Activated CD4-positive, alpha-beta T cell treated with anti-CD3 and anti-CD28 coated beads for 48 hours (primary cell): ENCODE results near the gene SCYGR1.
"Not testable (repeated sequence)": the region's sequence is repeated elsewhere in the genome, so short reads cannot be mapped to it uniquely, and the experiment has no call there.

Experiments
- DNase-seq: peaks from one replicate; pipeline ENCODE4 v3.0.0-alpha.2; 2020

The SCYGR1 gene, protein sequence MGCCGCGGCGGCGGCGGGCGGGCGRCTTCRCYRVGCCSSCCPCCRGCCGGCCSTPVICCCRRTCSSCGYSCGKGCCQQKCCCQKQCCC

DNA sequence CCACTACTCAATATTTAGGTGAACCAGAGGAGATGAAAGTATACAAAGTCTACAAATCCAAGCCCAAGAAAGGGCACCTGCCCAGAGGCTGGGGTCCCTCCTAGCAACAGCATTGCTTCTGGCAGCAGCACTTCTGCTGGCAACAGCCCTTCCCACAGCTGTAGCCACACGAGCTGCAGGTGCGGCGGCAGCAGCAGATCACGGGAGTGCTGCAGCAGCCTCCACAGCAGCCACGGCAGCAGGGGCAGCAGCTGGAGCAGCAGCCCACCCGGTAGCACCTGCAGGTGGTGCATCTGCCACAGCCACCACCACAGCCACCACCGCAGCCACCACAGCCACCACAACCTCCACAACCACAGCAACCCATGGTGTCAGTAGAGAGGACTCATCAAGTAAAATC is at the start of gene SCYGR1:
Gene SCYGR1 (minus strand): TSS at position 367 of the 400 bp plus-strand sequence. CDS start 0 bp downstream, at position 367.
- DNase-seq = not testable (repeated sequence)

DNA sequence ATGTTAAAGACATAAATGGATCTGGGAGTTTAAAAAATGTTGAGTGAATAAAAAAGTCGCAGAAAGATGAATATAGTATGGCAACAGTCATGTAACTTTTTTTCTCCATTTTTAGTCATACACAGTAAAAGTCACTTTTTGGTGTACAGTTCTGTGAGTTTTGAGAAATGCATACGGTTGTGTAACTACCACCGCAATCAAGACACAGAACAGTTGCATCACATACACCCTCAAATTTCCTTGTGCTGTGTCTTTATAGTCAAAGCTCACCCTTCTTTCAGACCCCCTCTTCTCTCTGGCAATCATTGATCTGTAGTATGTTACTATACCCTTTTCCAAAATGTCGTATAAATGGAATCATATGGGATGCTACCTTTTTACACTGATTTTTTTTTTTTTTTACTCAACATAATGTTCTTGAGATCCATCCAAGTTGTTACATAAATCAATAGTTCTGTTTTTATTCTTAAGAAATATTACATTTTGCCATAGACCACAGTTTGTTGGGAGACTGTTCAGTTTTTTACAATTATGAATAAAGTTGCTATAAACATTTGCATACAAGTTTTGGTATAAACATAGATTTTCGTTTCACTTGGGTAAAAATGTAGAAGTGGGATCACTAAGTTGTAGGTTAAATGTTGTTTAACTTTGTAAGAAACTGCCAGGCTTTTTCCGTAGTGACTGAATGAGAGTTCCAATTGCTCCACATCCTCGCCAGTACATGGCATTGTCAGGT is 48.9 kb upstream of the SCYGR1 start:
- DNase-seq = no peak

DNA sequence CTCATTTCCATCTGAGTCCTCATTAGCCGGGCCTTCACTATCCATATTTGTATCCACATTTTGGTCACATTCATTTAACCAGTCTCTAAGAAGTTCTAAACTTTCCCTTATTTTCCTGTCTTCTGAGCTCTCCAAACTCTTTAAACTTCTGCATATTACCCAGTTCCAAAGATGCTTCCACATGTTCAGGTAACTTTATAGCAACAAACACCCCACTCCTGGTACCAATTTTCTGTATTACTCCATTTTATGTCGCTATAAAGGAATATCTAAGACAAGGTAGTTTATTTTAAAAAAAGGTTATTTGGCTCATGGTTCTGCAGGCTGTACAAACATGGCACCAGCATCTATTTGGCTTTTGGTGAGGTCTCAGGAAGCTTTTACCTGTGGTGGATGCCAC is 45.4 kb upstream of the SCYGR1 start:
- DNase-seq = no peak

DNA sequence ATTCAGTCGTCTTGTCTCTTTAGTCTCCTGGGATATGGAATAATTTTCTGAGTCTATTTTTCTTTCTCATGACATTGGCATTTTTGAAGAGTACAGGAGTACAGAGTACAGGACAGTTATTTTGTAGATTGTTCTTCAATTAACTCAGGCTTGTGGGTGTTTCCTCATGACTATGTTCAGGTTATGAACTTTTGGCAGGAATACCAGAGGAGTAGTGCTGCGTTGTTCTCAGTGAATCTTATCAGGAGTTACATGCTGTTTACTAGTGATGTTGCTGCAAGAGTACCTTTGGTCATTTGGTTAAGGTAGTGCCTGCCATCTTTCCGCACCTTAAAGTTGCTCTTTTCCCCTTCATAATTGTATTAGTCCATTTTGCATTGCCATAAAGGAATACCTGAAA is 42.9 kb upstream of the SCYGR1 start:
- no peak for DNase-seq

DNA sequence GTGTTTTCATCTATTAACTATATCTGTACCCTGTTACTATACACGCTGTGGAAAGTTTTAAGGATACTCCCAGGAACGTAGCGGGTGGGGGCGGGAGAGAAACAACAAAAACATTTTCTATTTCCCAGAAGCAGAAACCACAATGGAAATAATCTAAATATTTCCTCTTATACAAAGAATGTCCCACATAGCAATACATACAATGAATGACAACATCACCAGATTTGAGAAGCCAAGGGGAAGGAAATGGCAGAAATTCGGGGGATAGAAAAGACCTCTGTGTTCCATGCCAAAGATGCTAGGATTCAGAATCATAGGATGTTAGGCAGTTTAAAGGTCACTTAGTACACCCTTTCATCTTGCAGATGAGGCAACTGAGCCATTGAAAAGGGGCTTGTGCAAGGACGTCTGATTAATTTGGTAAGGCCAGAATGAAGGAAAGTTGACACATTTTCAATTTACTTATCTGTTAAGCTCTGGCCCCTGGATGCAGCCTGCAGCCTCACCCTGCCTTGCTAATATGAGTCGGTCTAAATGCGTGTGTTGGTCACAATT is 41.1 kb upstream of the SCYGR1 start:
- DNase-seq = no peak

DNA sequence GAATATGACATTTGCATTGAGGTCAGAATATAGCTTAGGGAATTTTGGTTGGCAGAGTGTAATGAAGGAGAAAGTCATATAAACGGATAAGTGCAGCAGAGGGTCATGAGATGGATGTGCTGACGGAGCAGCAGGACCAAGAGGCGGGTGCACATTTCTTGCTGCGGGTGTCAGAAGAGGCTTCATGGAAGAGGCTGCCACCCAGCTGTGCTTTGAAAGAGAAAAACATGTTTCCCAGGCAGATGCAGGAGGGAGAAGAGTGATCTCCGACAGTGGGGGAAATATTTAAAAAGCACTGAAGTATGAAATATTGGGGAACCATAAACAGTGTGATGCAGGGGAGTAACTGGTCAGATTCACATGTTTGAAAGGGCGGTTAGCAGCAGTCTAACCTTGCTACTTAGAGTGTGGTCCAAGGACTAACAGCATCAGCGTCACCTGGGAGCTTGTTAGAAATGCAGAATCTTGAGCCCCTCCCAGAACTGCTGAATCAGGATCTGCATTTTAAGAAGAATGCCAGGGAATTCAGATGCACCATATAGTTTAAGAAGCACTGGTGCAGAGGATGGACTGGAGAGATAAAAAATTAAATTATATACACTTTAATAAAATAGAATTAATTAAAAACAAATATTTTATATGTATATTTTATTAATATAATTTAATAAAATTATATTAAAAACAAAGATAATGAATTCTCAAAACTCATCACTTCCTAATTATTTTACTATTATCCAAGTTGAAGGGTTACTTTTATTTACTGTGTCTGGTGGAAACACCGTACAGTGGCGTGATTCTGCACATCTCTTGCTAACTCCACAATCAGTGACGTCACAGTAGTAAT is 36.1 kb upstream of the SCYGR1 start:
- no peak for DNase-seq

DNA sequence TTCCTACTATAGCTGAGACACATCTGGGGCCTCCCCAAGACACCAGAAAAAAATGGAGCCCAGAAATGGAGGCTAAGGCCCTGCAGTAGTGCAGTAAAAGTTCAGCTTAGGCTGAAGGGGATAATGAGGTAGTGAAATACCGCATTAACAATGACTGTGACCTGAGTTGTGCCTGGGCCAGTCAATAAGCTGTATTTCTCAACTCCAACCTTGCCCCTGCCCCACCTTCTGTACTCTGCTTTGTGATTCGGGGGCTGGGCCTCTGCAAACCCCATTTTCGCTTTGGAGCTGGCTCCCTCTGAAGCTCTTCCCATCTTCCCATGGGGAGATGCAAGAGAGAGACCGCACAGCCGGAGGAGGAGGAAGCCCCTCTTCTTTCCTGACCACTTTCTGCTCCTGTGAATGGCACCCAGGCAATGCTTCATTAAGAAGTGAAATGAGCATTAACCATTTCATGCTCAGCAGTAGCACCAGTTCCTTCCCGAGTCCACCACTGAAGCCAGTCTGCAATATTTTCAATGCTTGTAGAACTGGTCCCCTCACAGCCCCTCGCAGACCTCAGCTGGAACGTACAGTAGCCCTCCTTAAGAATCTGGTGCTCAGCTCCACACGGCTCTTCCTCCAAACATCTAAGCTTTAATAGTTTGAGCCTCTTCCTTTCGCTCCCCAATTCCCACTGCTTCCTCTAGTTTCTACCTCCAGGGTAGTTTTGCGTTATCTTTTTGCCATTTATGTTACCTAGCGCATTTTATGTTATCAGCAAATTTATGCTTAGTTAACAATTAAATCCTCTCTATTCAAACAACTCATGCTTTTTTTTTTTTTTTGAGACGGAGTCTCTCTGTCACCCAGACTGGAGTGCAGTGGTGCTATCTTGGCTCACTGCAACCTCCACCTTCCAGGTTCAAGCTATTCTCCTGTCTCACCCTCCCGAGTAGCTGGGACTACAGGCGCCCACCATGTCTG is 32.6 kb upstream of the SCYGR1 start:
- no peak for DNase-seq

DNA sequence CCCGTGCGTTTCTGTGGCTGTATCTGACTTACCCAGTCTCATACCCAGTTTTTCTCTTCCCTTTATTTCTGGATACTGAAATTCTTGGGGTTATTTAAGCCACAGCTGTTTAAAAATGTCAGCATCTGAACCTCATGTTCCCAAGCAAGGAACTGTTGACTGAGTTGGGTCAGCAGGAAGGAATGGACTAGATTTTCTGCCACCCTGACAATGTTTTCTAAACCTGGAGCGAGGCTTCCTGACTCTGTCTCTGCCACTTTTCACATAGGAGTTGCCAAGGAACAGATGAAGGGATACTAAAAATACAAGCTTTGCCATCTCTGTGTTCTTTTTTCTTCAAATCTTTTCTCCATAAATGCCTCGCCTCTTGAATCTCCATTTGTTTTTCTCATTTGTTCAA is 29.0 kb upstream of the SCYGR1 start:
- no peak for DNase-seq

DNA sequence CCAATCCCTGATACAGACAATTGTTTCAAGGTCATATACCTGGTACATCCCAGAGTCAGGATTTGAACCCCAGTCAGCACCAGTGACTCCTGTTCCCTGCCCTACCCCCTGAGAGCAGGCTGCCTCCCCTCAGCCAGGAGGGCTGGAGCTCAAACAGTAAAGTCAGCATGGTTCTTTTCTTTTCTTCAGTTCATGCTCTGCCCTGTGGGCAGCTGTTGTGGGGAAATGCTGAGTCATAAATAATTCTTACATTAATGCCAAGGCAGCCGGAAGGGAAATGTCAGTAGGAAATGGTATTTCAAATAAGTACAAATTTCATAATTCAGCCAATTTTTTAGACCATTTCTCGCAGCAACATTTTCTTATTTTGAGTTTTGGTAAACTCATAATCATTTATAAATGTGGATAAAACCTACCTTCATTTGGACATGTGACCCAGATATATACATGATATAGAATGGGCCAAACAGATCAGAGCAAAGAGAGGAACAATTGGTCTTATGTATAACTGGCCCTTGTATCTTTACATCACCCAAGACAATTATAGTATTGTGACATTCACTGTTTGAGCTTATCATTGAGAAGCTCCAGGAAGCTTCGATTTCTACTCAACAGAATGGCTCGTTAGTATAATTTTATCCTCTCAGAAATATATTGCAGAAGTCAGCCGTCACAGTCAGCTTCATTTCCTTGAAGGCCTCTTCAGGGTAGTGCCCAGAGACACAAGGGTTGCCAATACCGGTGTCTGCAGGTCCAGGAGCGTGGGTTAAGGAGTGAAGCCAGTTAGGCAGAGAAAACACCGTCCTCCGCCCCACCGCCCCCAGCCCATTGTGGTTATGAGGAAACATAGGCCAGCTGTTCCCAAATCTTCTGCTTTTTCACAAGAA is 28.0 kb upstream of the SCYGR1 start:
- DNase-seq = no peak

DNA sequence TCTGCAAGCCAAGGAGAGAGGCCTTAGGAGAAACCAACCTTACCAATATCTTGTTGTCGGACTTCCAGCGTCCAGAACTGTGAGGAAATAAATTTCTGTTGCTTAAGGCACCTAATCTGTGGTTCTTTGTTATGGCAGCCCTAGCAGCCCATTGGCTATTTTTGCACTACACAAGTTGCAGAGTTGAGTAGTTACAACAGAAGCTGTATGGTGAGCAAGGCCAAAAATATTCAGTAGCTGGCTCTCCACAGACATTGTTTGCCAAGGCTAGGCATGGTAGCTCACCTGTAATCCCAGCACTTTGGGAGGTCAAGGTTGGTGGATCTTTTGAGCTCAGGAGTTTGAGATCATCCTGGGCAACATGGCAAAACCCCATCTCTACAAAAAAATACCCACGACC is 27.1 kb upstream of the SCYGR1 start:
- DNase-seq = no peak

DNA sequence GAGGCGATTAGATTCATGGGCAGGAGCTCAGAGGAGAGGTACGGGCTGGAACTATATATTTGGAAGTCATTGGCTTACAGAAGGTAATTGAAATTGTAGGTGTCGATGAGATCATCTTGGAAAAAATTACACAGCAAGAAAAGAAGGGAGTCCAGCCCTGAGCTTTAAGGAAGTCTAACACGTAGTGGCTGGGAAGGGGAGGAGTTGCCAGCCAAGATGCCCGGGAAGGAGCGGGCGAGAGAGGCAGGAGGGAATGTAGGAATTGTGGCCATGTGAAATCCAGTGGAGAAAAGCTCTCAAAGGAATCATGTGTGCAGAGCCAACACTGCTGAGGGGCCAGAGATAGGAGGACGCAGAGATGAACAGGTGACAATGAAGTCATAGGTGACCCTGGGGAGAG is 25.6 kb upstream of the SCYGR1 start:
- no peak for DNase-seq

DNA sequence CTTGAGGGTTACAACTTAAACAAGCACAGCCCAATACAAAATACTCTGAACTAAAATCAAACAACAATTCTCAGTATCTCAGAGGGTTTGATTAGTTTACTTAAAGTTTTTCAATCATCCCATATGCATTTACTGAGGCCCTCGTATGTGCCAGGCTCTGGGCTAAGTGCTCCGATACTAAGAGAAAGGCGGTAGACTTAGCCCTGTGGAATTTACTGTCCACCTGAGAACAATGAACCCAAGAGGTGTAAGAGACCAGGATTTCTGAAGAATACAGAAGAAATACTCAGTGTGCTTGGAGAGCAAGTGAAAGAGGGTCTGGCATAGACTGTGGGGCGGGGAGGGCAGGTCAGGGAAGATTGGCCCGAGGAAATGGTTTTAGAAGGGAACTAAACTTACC is 25.1 kb upstream of the SCYGR1 start:
- DNase-seq = no peak

DNA sequence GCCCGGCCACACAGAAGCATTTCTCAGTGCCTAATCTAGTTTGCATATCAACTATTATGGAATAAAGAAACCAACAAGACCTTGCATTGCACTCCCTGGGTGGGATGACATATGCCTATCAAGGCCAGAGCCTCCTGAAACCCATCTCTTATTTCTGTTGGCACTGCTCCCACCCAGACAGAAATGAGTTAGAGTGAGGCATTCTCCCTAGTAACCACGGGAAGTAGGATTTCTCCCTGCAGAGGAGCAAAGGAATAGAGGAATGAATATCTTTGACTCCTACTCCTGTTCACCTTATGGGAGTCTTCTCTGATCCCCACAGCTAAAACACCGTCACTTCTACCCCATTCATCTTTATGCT is 24.2 kb upstream of the SCYGR1 start:
- no peak for DNase-seq

DNA sequence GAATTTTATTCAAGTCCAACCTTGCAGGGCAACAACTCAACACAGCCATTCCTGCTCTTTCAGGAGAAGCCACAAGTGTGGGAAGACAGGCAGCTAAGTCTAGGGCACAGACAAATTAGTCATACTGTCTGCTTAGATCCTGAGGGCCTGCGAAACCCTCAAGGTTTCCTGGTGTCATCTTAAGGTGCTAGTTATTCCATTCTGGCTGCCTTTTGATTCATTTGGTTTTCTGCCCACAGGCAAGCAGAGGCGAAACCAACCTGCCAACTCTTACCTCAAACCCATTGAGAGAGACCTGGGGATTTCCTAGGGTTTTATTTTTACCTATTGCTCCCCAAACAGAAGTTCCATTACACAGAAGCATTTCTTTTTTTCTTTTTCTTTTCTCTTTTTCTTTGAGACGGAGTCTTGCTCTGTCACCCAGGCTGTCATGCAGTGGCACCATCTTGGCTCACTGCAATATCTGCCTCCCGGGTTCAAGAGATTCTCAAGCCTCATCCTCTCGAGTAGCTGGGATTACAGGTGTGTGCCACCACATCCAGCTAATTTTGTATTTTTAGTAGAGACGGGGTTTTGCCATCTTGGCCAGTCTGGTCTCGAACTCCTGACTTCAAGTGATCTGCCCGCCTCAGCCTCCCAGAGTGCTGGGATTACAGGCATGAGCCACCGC is 23.7 kb upstream of the SCYGR1 start:
- peak; percentile 78 for DNase-seq

DNA sequence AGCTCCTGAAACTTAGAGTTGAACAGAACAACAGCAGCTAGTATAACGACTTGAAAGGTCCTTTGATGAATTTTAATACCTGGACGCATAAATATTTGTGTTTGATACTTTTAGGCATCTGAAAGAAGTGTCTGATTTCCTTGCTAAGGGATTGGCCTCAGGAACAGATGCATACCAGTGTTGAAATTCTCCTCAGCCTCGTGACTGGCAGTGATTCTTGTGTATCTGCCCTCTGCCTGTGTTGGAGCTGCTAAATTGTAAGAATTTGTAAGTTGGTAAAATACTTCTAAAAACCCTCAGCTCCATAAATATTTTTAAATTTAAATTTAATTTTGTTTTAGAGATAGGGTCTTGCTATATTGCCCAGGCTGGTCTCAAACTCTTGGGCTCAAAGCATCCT is 22.4 kb upstream of the SCYGR1 start:
- DNase-seq = no peak

DNA sequence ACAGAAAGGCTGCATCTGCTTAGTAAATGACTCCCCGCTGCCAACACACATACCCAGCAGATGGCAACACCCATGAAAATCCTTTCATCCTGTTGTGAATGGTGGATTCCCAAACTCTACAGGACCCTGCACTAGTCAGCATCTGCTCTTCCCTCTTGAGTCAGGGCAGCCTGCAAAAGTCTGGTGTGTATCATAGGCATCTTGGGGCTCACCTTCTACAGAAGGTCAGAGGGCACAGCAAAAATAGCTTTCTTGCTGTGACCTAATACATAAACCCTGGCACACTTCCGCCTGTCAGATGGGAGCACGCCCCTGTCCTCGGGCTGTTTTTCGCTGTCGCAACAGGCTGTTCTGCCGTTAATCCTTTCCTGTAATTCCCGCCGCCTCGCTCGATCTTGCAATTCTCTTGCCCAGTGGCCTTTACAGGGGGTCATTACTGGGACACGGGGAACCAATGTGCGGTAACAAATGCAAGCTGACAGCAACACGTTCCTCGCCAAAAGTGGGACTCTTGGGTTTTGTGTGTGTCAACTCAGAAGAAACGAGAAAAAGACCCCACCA is 19.9 kb upstream of the SCYGR1 start:
- no peak for DNase-seq

DNA sequence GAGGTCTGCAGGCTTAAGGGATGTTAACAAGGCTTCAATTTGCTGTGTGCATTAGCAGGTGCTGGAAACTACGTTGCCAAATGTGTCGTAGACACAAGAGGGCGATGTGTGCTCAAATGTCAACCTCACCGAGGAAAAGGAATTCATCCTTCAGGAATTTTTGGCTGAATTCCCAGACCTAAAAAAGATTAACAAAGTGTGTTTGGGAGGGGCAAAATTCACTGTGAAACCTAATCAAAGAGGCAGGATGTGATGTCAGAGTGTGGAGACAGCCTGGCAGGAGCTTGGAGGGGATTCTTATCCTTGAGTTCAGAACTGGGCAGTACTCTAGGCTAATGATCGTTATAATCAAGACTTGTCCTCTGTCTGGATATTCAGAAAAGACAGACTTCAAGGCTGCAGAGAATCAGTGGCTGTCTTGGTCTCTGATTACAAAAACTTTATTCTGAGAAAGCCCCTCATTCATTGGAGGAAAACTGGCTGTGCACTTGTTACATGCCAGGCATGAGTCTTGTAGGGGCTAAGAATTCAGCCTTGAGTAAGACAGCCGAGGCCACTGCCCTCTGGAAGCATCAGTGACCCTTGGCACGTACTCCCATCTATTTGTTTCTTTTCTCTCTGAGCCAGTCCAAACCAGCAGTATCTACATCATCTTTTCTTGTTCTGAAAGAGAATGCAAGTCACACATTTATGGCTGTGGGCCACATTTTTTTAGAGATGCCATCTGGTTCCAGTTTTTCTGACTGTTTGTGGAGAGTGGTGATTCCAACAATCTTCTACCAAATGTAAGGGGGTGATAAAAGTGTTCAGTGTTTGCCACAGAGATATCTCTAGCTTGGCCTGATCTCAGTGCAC is 18.7 kb upstream of the SCYGR1 start:
- DNase-seq = no peak

DNA sequence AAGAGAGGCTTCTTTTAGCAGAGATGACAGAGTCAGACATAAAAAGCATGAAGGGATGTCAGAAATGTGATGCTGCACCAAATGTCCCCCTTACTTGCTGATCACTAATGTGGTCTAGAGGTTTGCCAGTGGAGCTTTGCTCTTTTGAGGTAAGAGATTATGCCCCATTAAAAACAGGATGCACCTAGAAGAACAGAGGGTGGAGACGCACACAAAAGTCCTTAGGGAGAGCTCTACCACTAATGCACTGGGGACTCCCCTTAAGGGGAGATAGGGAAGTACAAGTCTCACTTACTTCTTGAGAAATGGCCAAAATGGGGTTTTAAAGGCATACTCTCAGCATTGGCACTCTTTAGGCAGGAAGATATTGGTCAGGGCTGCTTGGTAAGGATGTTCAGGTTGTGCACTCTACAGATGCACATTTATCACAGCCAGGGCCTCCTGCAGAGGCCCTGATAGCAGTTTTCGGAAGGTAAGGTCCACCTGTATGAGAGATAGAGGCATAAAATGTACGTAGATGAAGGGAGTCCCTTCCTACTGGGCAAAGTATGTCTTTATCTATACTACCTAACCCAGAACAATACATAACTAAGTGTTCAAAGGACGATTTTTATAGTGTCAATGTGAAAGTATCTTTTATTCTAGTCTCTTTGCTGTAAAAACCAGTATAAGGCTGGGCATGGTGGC is 17.0 kb upstream of the SCYGR1 start:
- no peak for DNase-seq

DNA sequence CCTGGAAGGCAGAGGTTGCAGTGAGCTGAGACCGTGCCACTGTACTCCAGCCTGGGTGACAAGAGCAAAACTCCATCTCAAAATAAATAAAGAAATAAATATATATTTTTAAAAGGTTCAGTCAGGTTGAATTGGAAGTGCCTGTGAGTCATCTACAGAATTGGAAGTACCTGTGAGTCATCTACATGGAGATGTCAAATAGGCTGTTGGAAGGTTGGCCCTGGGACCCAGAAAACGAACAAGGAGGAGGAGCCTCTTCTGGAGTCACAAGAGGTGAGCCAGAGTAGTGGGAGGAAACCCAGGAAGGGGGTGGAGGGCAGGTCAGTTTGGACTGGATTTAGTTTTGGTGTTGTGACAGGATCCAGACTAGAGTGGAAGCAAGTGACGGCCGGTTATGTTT is 15.2 kb upstream of the SCYGR1 start:
- DNase-seq = peak; percentile 26
